PC-3 (cell line): ENCODE results near the gene TMEFF1.

Source experiments
- EZH2 ChIP-seq: fragments of 300-600 bp; sonication (generic); IDR thresholded peaks from one replicate; pipeline ENCODE4 v1.6.1; 2017; ENCODE audit warnings: antibody characterized with exemption, mild to moderate bottlenecking, low read length; ENCODE audit not compliant: unreplicated experiment
- EZH2phosphoT487 ChIP-seq: fragments of 300-600 bp; sonication (generic); IDR thresholded peaks from 2 replicates; pipeline ENCODE4 v1.6.1; 2018; ENCODE audit warnings: mild to moderate bottlenecking, antibody characterized with exemption, low read length, borderline replicate concordance
- TF ChIP-seq, protein P1 (sequence below): fragments of 300-600 bp; sonication (generic); conservative IDR thresholded peaks from 2 replicates; pipeline ENCODE4 v1.5.1; 2017; ENCODE audit warnings: antibody characterized with exemption, low read depth, mild to moderate bottlenecking, low read length

DNA sequence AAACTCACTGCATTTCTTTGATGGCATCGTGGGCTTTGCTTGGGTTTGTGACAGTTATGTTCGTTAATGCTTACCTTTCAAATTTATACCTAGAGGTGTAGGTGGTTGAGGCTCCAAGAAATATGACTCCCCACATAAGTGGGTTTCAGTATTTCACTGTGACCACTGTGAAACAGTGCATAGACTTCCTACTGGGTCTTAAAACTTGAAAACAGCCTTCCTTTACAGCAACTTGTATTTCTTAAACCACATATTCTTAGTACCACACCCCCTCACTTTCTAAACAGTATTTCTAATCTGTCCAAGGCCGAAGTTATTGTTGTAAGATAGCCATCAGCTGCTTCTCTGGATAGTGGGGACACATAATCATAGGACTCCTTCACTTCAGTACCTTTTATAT, 48.3 kb downstream of the TMEFF1 start:
- TF ChIP-seq, protein P1, sequence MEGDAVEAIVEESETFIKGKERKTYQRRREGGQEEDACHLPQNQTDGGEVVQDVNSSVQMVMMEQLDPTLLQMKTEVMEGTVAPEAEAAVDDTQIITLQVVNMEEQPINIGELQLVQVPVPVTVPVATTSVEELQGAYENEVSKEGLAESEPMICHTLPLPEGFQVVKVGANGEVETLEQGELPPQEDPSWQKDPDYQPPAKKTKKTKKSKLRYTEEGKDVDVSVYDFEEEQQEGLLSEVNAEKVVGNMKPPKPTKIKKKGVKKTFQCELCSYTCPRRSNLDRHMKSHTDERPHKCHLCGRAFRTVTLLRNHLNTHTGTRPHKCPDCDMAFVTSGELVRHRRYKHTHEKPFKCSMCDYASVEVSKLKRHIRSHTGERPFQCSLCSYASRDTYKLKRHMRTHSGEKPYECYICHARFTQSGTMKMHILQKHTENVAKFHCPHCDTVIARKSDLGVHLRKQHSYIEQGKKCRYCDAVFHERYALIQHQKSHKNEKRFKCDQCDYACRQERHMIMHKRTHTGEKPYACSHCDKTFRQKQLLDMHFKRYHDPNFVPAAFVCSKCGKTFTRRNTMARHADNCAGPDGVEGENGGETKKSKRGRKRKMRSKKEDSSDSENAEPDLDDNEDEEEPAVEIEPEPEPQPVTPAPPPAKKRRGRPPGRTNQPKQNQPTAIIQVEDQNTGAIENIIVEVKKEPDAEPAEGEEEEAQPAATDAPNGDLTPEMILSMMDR, result no peak
- TF ChIP-seq EZH2 (no peak), EZH2phosphoT487 (no peak)
